GM12878 (cell line): ENCODE results near the gene TMSB4X. TPM values are rescaled to one million over a fixed set of nuclear protein-coding genes. Genes with fewer than 3 reads are reported as not detected.

ENCODE experiments used
- DPF2 ChIP-seq: fragments of 450-650 bp; IDR thresholded peaks from 2 replicates; pipeline ENCODE4 v1.6.1; 2017; ENCODE audit warnings: mild to moderate bottlenecking
- KLF5 ChIP-seq: fragments of 450-650 bp; IDR thresholded peaks from 2 replicates; pipeline ENCODE4 v1.6.1; 2014; ENCODE audit warnings: mild to moderate bottlenecking; ENCODE audit not compliant: partially characterized antibody
- MTA3 ChIP-seq: IDR thresholded peaks from 2 replicates; pipeline ENCODE4 v1.6.1; 2012; ENCODE audit warnings: low read length, inconsistent platforms, borderline replicate concordance
- SIN3A ChIP-seq: IDR thresholded peaks from 2 replicates; pipeline ENCODE4 v1.6.1; 2012; ENCODE audit warnings: low read depth, low read length, improper control_type of control experiment
- SRF ChIP-seq, 2 experiments: IDR thresholded peaks; 2 replicates each; pipeline ENCODE4 v1.6.1; 2011; ENCODE audit warnings: low read depth in 2 of 2, low read length in 2 of 2, mild to moderate bottlenecking in 1 of 2, moderate library complexity in 1 of 2
- SUZ12 ChIP-seq: fragments of 200-600 bp; sonication (generic); IDR thresholded peaks from one replicate; pipeline ENCODE4 v1.6.1; 2018; ENCODE audit warnings: antibody characterized with exemption, mild to moderate bottlenecking; ENCODE audit not compliant: unreplicated experiment
- WRNIP1 ChIP-seq: IDR thresholded peaks from 2 replicates; pipeline ENCODE4 v1.6.1; 2011; ENCODE audit warnings: low read depth, low read length, improper control_type of control experiment, borderline replicate concordance
- polyA plus RNA-seq, 11 experiments: library from polyadenylated mRNA; depleted of rRNA in 4 of 11; unstranded in 6 of 11; stranded (reverse) in 5 of 11; fragments of >200 nt; fragmentation: Nextera tagmentation in 4 of 11; fragmentation: Illumina TruSeq in 1 of 11; extraction: Ambion mirVana in 4 of 11; extraction: Trizol in 1 of 11; gene quantifications; 1 replicate in 1 of 11; 2 replicates in 10 of 11; pipeline versions ENCODE4 v1.2.1 to v1.2.3, GENCODE V29; 2011 to 2016; ENCODE audit warnings: inconsistent platforms in 2 of 11, missing spikeins in 2 of 11, low read depth in 1 of 11
- total RNA-seq, 4 experiments: library from RNA; depleted of rRNA in 3 of 4; stranded (reverse); fragments of >200 nt in 3 of 4; fragmentation: Illumina TruSeq in 1 of 4; extraction: Trizol in 1 of 4; gene quantifications; 2 replicates each; pipeline versions ENCODE4 v1.2.1 to v1.2.3, GENCODE V29; 2013 to 2021
- TF ChIP-seq, protein P1 (sequence below): IDR thresholded peaks from 2 replicates; pipeline ENCODE4 v1.6.1; 2011; ENCODE audit warnings: low read depth, mild to moderate bottlenecking, low read length, moderate library complexity, borderline replicate concordance; ENCODE audit errors: extremely low read depth
- TF ChIP-seq, protein P2 (sequence below): fragments of 450-650 bp; IDR thresholded peaks from 2 replicates; pipeline ENCODE4 v1.6.1; 2018; ENCODE audit warnings: mild to moderate bottlenecking, low read depth, moderate library complexity; ENCODE audit not compliant: partially characterized antibody

The TMSB4X gene
- total and polyA plus RNA-seq, 10 of the 15 experiments (the other 5 are each of a cell fraction or from before 2014, with no cell fraction given), result 13,924 to 37,234 (median 23,705) TPM

DNA sequence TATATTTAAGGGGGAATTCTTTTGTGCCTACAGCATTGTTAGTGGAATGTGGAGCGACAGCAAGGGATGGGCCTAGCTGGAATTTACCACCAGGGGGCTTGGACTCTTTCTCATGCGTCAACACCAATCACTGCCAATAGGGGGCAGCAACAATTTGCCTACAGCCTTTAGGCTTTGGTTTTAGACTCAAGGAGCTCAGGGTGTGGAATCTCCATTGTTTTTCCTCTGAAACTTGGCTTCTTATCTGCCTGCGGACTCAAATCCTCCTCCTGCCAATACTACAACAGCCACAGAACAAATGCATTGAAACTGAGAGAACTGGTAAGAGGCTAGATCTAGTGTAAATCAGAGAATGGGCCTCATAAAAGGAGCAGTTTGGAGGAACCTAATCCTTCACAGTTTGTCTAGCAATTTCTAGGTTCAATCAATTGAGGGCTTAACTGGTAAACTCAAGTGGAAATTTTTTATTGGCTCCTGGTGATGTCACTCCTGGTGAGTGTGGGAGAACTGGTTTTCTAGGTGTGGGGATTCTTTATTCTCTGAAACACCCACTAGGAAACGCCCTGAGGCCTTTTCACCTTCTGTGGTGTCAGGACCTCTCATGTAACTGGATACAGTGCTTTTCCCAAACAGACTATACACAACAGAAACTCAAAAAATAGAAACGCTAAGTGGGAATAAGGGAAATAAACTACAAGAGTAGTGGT lies 27.9 kb upstream of the TMSB4X start (continued):
- TF ChIP-seq, protein P1, sequence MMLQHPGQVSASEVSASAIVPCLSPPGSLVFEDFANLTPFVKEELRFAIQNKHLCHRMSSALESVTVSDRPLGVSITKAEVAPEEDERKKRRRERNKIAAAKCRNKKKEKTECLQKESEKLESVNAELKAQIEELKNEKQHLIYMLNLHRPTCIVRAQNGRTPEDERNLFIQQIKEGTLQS, result peak; percentile 64; the same call in 1 of the 2 replicates
- no peak for TF ChIP-seq MTA3
- TF ChIP-seq SIN3A, result no peak
- peak; percentile 42 for TF ChIP-seq DPF2
- TF ChIP-seq SUZ12, result no peak
- no peak for TF ChIP-seq WRNIP1
- TF ChIP-seq, protein P2, sequence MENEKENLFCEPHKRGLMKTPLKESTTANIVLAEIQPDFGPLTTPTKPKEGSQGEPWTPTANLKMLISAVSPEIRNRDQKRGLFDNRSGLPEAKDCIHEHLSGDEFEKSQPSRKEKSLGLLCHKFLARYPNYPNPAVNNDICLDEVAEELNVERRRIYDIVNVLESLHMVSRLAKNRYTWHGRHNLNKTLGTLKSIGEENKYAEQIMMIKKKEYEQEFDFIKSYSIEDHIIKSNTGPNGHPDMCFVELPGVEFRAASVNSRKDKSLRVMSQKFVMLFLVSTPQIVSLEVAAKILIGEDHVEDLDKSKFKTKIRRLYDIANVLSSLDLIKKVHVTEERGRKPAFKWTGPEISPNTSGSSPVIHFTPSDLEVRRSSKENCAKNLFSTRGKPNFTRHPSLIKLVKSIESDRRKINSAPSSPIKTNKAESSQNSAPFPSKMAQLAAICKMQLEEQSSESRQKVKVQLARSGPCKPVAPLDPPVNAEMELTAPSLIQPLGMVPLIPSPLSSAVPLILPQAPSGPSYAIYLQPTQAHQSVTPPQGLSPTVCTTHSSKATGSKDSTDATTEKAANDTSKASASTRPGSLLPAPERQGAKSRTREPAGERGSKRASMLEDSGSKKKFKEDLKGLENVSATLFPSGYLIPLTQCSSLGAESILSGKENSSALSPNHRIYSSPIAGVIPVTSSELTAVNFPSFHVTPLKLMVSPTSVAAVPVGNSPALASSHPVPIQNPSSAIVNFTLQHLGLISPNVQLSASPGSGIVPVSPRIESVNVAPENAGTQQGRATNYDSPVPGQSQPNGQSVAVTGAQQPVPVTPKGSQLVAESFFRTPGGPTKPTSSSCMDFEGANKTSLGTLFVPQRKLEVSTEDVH, result no peak
- TF ChIP-seq KLF5, result no peak
- TF ChIP-seq SRF (IDR thresholded peaks at IDR 0.05; ENCODE audit: low read depth in 2 of 2, low read length in 2 of 2), result 0 out of 4 replicates have a peak, but pooled peaks of 1 of the 2 experiments have one; percentile 31
